Measurements from ENCODE around the gene ZNF26. TPM values are rescaled to one million over a fixed set of nuclear protein-coding genes. Genes with fewer than 3 reads are reported as not detected.

Gene ZNF26
- total RNA-seq, 2 experiments from 2014 or later, result 15.7 to 22.2 TPM

DNA sequence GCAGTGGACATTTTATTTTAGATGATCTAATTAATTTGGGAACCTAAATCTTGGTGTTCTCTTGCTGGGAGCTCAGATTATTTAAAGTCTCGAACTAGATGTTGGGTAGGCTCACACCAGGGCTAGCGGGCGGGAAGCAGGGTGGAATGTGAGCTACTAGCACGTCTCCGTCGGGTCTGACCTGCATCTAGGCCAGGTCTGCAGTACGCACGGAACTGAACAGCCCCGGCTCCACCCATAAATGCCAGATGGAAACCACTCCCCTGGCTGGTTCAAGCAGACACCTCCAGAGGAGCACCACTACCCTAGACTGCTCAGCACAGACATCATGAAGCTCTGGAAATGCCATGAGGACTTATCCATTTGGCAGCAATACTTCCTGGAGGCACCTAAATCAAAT lies 40.4 kb upstream of the ZNF26 start:
- no peak for DNase-seq (ENCODE audit: low spot score)
- H2AFZ ChIP-seq (ENCODE audit: low read length), result no peak overlapping the region
- H3K79me2 ChIP-seq (ENCODE audit: insufficient read depth, low read depth, low read length), result no peaks in the 10 kb centered on the region
- peaks cover 18% of the 10 kb centered on the region; the same call in 1 of the 2 replicates for H3K9me3 ChIP-seq (ENCODE audit: low read length)
- CTCF ChIA-PET (ENCODE audit: unreplicated experiment), result no interaction called here
- no peaks in the 10 kb centered on the region for H4K20me1 ChIP-seq (ENCODE audit: insufficient read depth, low read length)
- TF ChIP-seq EZH2phosphoT487 (IDR thresholded peaks at IDR 0.05; ENCODE audit: borderline replicate concordance, low read depth, low read length), result no peak
- TF ChIP-seq, protein P1, sequence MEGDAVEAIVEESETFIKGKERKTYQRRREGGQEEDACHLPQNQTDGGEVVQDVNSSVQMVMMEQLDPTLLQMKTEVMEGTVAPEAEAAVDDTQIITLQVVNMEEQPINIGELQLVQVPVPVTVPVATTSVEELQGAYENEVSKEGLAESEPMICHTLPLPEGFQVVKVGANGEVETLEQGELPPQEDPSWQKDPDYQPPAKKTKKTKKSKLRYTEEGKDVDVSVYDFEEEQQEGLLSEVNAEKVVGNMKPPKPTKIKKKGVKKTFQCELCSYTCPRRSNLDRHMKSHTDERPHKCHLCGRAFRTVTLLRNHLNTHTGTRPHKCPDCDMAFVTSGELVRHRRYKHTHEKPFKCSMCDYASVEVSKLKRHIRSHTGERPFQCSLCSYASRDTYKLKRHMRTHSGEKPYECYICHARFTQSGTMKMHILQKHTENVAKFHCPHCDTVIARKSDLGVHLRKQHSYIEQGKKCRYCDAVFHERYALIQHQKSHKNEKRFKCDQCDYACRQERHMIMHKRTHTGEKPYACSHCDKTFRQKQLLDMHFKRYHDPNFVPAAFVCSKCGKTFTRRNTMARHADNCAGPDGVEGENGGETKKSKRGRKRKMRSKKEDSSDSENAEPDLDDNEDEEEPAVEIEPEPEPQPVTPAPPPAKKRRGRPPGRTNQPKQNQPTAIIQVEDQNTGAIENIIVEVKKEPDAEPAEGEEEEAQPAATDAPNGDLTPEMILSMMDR (conservative IDR thresholded peaks at IDR 0.05; ENCODE audit: low read length), result no peak
- H3K9me2 ChIP-seq (ENCODE audit: insufficient read depth, low read length), result no peaks in the 10 kb centered on the region
- H3K4me2 ChIP-seq (ENCODE audit: low read length), result no peak overlapping the region
- BruUV-seq (replicated peaks), result no TSS peak
- no peak overlapping the region for H3K27ac ChIP-seq (ENCODE audit: low read depth, low read length, poor library complexity, severe bottlenecking)
- H3K4me1 ChIP-seq (ENCODE audit: insufficient read depth, low read length, poor library complexity, severe bottlenecking), result no peaks in the 10 kb centered on the region
- no peak overlapping the region for H3K4me3 ChIP-seq (ENCODE audit: low read depth, low read length, poor library complexity, severe bottlenecking)
- POLR2A ChIA-PET, result no interaction called here
- intact Hi-C loops (cut with micrococcal nuclease; ENCODE audit: unreplicated experiment), result no loop called here
- H3K36me3 ChIP-seq (ENCODE audit: insufficient read depth, low read length), result peaks cover 47% of the 10 kb centered on the region

DNA sequence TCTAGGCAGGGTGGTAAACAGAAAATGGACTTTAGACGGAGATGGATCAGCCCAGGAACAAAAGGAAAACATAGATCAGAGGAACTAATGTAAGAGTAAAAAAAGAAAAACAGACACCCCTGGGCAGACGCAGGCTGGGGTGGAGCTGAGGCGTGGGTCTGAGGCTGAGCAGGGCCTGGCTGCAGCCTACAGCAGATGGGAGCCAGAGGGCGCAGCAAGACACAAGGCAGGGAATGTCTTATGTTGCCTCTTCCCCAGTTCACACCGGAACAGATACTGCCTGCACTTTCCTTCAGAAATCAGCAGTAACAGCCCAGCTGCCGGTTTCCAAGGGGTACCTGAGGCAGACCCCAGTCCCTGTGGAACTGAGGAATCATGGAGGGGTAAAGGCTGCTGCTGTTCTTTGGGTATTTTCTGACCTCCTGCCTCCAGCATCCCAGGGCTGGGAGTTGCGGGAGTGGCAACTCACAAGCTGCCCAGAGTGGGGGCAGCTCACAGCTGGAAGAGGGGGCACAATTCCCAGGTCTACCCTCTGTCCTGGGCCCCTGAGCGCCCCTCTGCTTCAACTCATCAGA lies 39.8 kb upstream of the ZNF26 start:
- CTCF ChIA-PET (ENCODE audit: unreplicated experiment), result no interaction called here
- DNase-seq (ENCODE audit: low spot score), result no peak
- no peak overlapping the region for H3K4me3 ChIP-seq (ENCODE audit: low read depth, low read length, poor library complexity, severe bottlenecking)
- POLR2A ChIA-PET, result no interaction called here
- no peak overlapping the region for H3K4me2 ChIP-seq (ENCODE audit: low read length)
- H4K20me1 ChIP-seq (ENCODE audit: insufficient read depth, low read length), result no peaks in the 10 kb centered on the region
- H3K36me3 ChIP-seq (ENCODE audit: insufficient read depth, low read length), result peaks cover 42% of the 10 kb centered on the region
- H3K79me2 ChIP-seq (ENCODE audit: insufficient read depth, low read depth, low read length), result no peaks in the 10 kb centered on the region
- no peak overlapping the region for H3K27ac ChIP-seq (ENCODE audit: low read depth, low read length, poor library complexity, severe bottlenecking)
- no peaks in the 10 kb centered on the region for H3K9me2 ChIP-seq (ENCODE audit: insufficient read depth, low read length)
- BruUV-seq (replicated peaks), result no TSS peak
- H3K4me1 ChIP-seq (ENCODE audit: insufficient read depth, low read length, poor library complexity, severe bottlenecking), result no peaks in the 10 kb centered on the region
- intact Hi-C loops (cut with micrococcal nuclease; ENCODE audit: unreplicated experiment), result no loop called here
- TF ChIP-seq EZH2phosphoT487 (IDR thresholded peaks at IDR 0.05; ENCODE audit: borderline replicate concordance, low read depth, low read length), result no peak
- TF ChIP-seq, protein P1 (conservative IDR thresholded peaks at IDR 0.05; ENCODE audit: low read length), result no peak
- peaks cover 24% of the 10 kb centered on the region; the same call in 1 of the 2 replicates for H3K9me3 ChIP-seq (ENCODE audit: low read length)
- no peak overlapping the region for H2AFZ ChIP-seq (ENCODE audit: low read length)

DNA sequence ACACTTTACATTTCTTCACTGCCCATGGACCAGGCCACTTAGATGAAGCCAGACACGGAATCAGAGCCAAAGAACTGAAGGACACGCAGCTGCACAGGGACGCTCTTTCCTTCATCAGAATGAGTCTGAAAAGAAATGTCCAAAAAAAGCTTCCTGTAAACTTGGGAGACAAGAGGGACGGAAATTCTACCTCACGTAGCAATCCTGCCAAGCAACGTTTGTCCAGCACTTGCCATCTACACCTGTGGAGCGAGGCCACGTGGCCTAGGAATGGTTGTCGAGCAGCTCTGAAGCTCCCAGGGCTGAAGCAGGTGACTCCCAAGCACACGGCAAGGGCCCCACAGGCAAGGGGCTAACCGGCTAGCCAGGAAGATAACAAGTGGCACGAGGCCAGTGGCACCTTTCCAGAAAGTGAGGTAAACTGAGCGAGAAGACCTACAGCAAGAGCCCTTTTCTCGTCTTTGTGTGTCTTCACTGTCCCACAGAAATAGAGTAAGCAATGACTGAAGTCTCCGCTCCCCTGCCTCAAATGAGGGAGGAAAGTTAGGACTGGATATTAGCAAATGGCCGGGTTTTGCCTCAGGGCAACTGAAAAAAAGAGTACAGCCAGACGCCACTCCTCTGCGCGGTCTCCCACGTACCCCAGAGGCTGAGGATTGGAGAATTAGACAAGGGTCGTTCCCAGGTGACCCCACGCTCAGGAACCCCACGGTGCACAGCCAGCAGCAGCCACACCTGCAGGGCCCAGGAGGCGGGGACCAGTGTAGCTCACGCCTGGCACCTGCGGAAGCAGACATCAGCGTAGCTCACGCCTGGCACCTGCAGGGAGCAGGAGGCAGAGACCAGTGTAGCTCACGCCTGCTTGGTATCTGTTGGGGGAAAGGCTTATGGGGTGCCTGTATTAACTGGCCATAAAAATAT lies 37.8 kb upstream of the ZNF26 start:
- Histone ChIP-seq H4K20me1 (ENCODE audit: insufficient read depth, low read length) (no peaks in the 10 kb centered on the region), H3K4me3 (ENCODE audit: low read depth, low read length, poor library complexity, severe bottlenecking) (no peak overlapping the region), H3K27ac (ENCODE audit: low read depth, low read length, poor library complexity, severe bottlenecking) (no peak overlapping the region), H3K4me2 (ENCODE audit: low read length) (no peak overlapping the region), H3K79me2 (ENCODE audit: insufficient read depth, low read depth, low read length) (no peaks in the 10 kb centered on the region), H3K9me3 (ENCODE audit: low read length) (peaks cover 30% of the 10 kb centered on the region; the same call in 1 of the 2 replicates), H3K9me2 (ENCODE audit: insufficient read depth, low read length) (no peaks in the 10 kb centered on the region), H2AFZ (ENCODE audit: low read length) (no peak overlapping the region), H3K36me3 (ENCODE audit: insufficient read depth, low read length) (peaks cover 22% of the 10 kb centered on the region), H3K4me1 (ENCODE audit: insufficient read depth, low read length, poor library complexity, severe bottlenecking) (no peaks in the 10 kb centered on the region)
- TF ChIP-seq EZH2phosphoT487 (IDR thresholded peaks at IDR 0.05; ENCODE audit: borderline replicate concordance, low read depth, low read length), result no peak
- TF ChIP-seq, protein P1 (conservative IDR thresholded peaks at IDR 0.05; ENCODE audit: low read length), result no peak
- ChIA-PET POLR2A (no interaction called here), CTCF (ENCODE audit: unreplicated experiment) (no interaction called here)
- intact Hi-C loops (cut with micrococcal nuclease; ENCODE audit: unreplicated experiment), result no loop called here
- BruUV-seq (replicated peaks), result no TSS peak
- no peak for DNase-seq (ENCODE audit: low spot score)
